Kidney (tissue), 14 donors: ENCODE results near the gene DYNLT4. TPM values are rescaled to one million over a fixed set of nuclear protein-coding genes. Genes with fewer than 3 reads are reported as not detected.
A peak's percentile ranks its signal among the peaks of the same experiment; 100 is the strongest.

ENCODE experiments used
- DNase-seq, 5 donors: peaks; one replicate each; pipeline ENCODE4 v3.0.0-alpha.2; 2013 to 2020
- FAIRE-seq: peaks from 2 replicates; lab custom pipeline; 2012; peaks lifted over from hg19 to GRCh38; lab: Jason Lieb, UNC
- H3K27ac ChIP-seq, 2 donors: one replicate each; pipeline ENCODE4 v1.7.0; 2013; ENCODE audit warnings: low read depth in 2 of 2, low read length in 2 of 2, inconsistent platforms in 1 of 2
- H3K27me3 ChIP-seq: one replicate; pipeline ENCODE4 v1.7.1; 2013; ENCODE audit warnings: low read length, inconsistent platforms; ENCODE audit not compliant: control insufficient read depth, insufficient read depth
- H3K36me3 ChIP-seq, 3 donors: one replicate each; pipeline versions ENCODE4 v1.7.0 to v1.7.1; 2013; ENCODE audit warnings: low read length in 3 of 3, control low read depth in 1 of 3, inconsistent platforms in 1 of 3; ENCODE audit not compliant: insufficient read depth in 3 of 3, control insufficient read depth in 2 of 3
- H3K4me1 ChIP-seq, 3 donors: one replicate each; pipeline versions ENCODE4 v1.7.0 to v1.7.1; 2013; ENCODE audit warnings: low read length in 3 of 3, inconsistent platforms in 1 of 3, low read depth in 1 of 3; ENCODE audit not compliant: control insufficient read depth in 2 of 3, insufficient read depth in 2 of 3
- H3K4me3 ChIP-seq, 3 donors: one replicate each; pipeline versions ENCODE4 v1.7.0 to v1.8.1; 2013; ENCODE audit warnings: low read length in 3 of 3, control low read depth in 1 of 3, inconsistent platforms in 1 of 3
- H3K9ac ChIP-seq, 3 donors: one replicate each; pipeline versions ENCODE4 v1.7.0 to v1.7.1; 2013; ENCODE audit warnings: low read length in 3 of 3, control low read depth in 1 of 3, inconsistent platforms in 1 of 3
- H3K9me3 ChIP-seq, 3 donors: one replicate each; pipeline versions ENCODE4 v1.7.0 to v1.7.1; 2013; ENCODE audit warnings: low read length in 3 of 3, control low read depth in 1 of 3, inconsistent platforms in 1 of 3; ENCODE audit not compliant: control insufficient read depth in 2 of 3, insufficient read depth in 1 of 3
- CTCF ChIP-seq: IDR thresholded peaks from 3 replicates; pipeline ENCODE4 v1.5.1; 2012; ENCODE audit warnings: mild to moderate bottlenecking, moderate library complexity, borderline replicate concordance; ENCODE audit not compliant: insufficient read depth; ENCODE audit errors: extremely low read depth
- intact Hi-C: fragments of 100-400 bp; cut with DNase I; formaldehyde crosslinking; loops from one replicate; pipeline ENCODE4 v1.11.1; 2022
- polyA plus RNA-seq: library from polyadenylated mRNA; stranded (reverse); fragments of 350-450 nt; fragmentation: Illumina TruSeq; extraction: RNeasy Lipid Tissue Mini Kit (QIAGEN cat#74804); gene quantifications from one replicate; pipeline ENCODE4 v1.2.3, GENCODE V29; 2014; ENCODE audit warnings: low read depth, low replicate concordance; ENCODE audit not compliant: insufficient read depth
- total RNA-seq: library from RNA; stranded (reverse); fragmentation: NEBNext Ultra II Directional; extraction: Animal tissue kit (Norgen Biotek cat#: 25700); gene quantifications from one replicate; pipeline ENCODE4 v1.2.1, GENCODE V29; 2021
- donor health status: control.
- donor health status: control.
- donor health status: control.
- donor health status: control.
- donor health status: control.
- donor health status: DM: yes; HTN: yes; CAD: no.
- donor health status: Normal renal cell carcinoma (clear cell type).

Gene DYNLT4
- total and polyA plus RNA-seq, 2 donors from 2014 or later: 1.2 TPM; not detected in 1

DNA sequence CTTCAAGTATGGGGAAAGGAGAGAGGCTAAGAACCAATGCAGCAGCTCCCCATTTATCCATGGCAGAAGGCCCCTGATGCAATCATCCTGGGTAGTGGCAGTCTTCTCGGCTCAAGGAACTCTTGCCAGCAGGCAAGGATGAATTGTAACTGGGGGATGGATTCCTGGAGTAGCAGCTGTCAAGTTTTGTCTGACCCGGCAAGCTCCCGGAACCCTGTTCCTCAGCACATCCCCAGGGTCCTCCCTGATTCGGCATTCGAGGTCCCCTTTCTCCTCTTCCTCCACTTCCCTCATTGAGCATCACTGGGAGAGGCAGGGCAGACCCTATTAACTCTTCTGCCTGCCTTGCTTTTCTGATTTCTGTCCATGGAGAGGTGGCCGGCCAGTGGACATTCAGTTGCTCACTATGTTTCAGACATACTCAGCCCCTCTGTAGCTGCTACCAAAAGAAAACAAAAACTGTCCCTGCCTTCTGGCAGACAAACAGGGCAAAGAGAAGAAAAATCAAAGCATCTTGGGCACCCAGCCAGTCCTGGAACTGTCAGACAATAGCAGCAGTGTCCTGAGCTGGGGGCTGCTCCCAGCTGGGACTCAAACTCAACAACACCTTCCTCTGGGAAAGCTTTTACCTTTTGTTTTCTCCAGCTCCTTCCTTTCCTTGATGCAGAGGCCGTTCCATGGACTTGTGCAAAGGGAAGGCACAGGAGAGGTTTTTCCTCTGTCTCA is 41.5 kb upstream of the DYNLT4 start:
- intact Hi-C loops: no loop called here
- Histone ChIP-seq H3K4me3 (no peak overlapping the region), H3K27me3 (no peaks in the 10 kb centered on the region), H3K4me1 (no peaks in the 10 kb centered on the region), H3K9ac (no peak overlapping the region), H3K27ac (no peak overlapping the region), H3K36me3 (no peaks in the 10 kb centered on the region), H3K9me3 (no peaks in the 10 kb centered on the region)
- no peak for TF ChIP-seq CTCF
- no peak for FAIRE-seq
- no peak for DNase-seq

DNA sequence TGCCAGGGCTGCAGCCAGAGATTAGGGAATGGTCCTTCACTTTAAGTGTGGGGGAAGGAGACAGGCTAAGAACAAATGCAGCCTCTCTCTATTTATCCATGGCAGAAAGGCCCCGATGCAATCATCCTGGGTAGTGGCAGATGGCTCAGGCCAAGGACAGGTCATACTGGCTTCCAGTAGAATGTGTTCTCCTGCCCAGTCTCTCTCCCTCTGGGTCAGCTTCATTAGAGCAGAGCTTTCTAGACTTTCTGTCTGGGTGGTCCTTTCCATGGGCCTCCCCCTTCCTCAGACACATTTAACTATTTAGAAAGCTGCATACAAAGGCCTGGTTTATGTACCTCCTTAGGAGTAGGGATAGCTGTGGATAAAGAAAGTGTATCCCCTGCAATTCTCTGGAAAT is 40.7 kb upstream of the DYNLT4 start:
- no peaks in the 10 kb centered on the region for H3K27me3 ChIP-seq
- H3K27ac ChIP-seq: no peak overlapping the region
- no peak for FAIRE-seq

DNA sequence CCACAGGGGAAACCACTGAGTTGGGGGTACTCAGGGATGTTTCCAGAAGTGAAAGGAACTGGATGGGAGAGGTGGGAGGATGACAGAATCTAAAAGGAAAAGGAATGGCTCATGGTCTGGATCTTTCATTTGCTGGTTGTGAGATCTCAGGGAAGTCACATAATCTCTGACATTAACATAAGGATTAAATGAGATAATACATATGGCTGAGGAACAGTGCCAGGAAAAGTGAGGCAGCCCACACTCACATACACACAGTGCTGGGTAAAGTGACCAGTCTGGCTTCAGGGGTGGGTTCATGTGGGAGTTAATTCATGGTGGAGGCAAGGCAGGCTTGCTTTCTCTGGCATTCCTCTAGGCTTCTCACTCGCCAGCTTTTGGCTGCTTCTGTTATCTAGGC is 39.8 kb upstream of the DYNLT4 start:
- Histone ChIP-seq H3K9ac (no peak overlapping the region), H3K27me3 (no peaks in the 10 kb centered on the region), H3K27ac (no peak overlapping the region), H3K9me3 (no peaks in the 10 kb centered on the region), H3K4me3 (no peak overlapping the region), H3K4me1 (no peaks in the 10 kb centered on the region), H3K36me3 (no peaks in the 10 kb centered on the region)
- no peak for DNase-seq
- no peak for TF ChIP-seq CTCF
- no peak for FAIRE-seq
- intact Hi-C loops: no loop called here

More for the DNA sequence above, 40.7 kb upstream of the DYNLT4 start:
- Histone ChIP-seq H3K9me3 (no peaks in the 10 kb centered on the region), H3K9ac (no peak overlapping the region), H3K36me3 (no peaks in the 10 kb centered on the region), H3K4me1 (no peaks in the 10 kb centered on the region), H3K4me3 (no peak overlapping the region)
- intact Hi-C loops: no loop called here
- TF ChIP-seq CTCF: no peak
- peak in 1 of 5 donors; percentile 37 for DNase-seq
